HG03565 (cell line): Measurements from ENCODE around the gene PHYKPL.

ENCODE experiments used
- ATAC-seq: cut with Tn5 transposase; IDR thresholded peaks from one replicate; pipeline ENCODE4 v1.9.1; 2021; ENCODE audit warnings: mild to moderate bottlenecking, moderate library complexity; ENCODE audit not compliant: unreplicated experiment

The PHYKPL gene

GRCh38 chr5:178224403-178224802, 8.2 kb downstream of the PHYKPL start:
- no peak for ATAC-seq

GRCh38 chr5:178223828-178224335, 8.7 kb downstream of the PHYKPL start:
- no peak for ATAC-seq

- no peak for ATAC-seq
Measured at GRCh38 chr5:178223196-178223773, 9.3 kb downstream of the PHYKPL start.

GRCh38 chr5:178222292-178222691, 10.3 kb downstream of the PHYKPL start:
- ATAC-seq: no peak

GRCh38 chr5:178221853-178222252, 10.7 kb downstream of the PHYKPL start:
- ATAC-seq: no peak

- ATAC-seq: no peak
Measured at GRCh38 chr5:178221282-178221681, 11.3 kb downstream of the PHYKPL start.

GRCh38 chr5:178218827-178219226, 13.8 kb downstream of the PHYKPL start:
- no peak for ATAC-seq

GRCh38 chr5:178218237-178218776, 14.3 kb downstream of the PHYKPL start:
- no peak for ATAC-seq

GRCh38 chr5:178216779-178217178, 15.8 kb downstream of the PHYKPL start:
- no peak for ATAC-seq

- ATAC-seq: no peak
Measured at GRCh38 chr5:178216088-178216534, 16.5 kb downstream of the PHYKPL start.

- no peak for ATAC-seq
Measured at GRCh38 chr5:178215280-178216002, 17.2 kb downstream of the PHYKPL start.

GRCh38 chr5:178214160-178214803, 18.3 kb downstream of the PHYKPL start:
- no peak for ATAC-seq

GRCh38 chr5:178213748-178214151, 18.9 kb downstream of the PHYKPL start:
- ATAC-seq: no peak

- ATAC-seq: no peak
Measured at GRCh38 chr5:178213003-178213461, 19.6 kb downstream of the PHYKPL start.

- ATAC-seq: no peak
Measured at GRCh38 chr5:178212241-178213002, 20.2 kb downstream of the PHYKPL start.

GRCh38 chr5:178211095-178212048, 21.2 kb downstream of the PHYKPL start:
- no peak for ATAC-seq

- no peak for ATAC-seq
Measured at GRCh38 chr5:178210686-178211085, 21.9 kb downstream of the PHYKPL start.

- ATAC-seq: no peak
Measured at GRCh38 chr5:178210073-178210535, 22.5 kb downstream of the PHYKPL start.

- ATAC-seq: no peak
Measured at GRCh38 chr5:178209334-178210072, 23.1 kb downstream of the PHYKPL start.
